Brain microvascular endothelial cell (primary cell): Measurements from ENCODE around the gene GGACT.

Experiments
- DNase-seq: peaks from one replicate; pipeline ENCODE4 v3.0.0-alpha.2; 2020
- H3K27ac ChIP-seq: fragments of 250-450 bp; sonication (Bioruptor Pico); 2 replicates; pipeline ENCODE4 v1.5.1; 2020; ENCODE audit warnings: mild to moderate bottlenecking, moderate library complexity
- H3K27me3 ChIP-seq: fragments of 250-450 bp; sonication (Bioruptor Pico); replicated peaks from 2 replicates; pipeline ENCODE4 v1.5.1; 2020; ENCODE audit warnings: mild to moderate bottlenecking
- H3K36me3 ChIP-seq: fragments of 250-450 bp; sonication (Bioruptor Pico); replicated peaks from 2 replicates; pipeline ENCODE4 v1.5.1; 2020; ENCODE audit warnings: mild to moderate bottlenecking
- H3K4me3 ChIP-seq: 2 replicates; pipeline ENCODE4 v1.5.1; 2011; ENCODE audit warnings: low read depth, mild to moderate bottlenecking, control low read depth, low read length, moderate library complexity
- CTCF ChIP-seq: IDR thresholded peaks from 2 replicates; pipeline ENCODE4 v1.5.1; 2011; ENCODE audit warnings: low read depth, mild to moderate bottlenecking, moderate library complexity, low read length, control low read depth, inconsistent platforms; ENCODE audit errors: missing control alignments
- in situ Hi-C: cut with HindIII; loops from 2 replicates; pipeline ENCODE4 v1.10.0; 2017; ENCODE audit warnings: low sequenced_read_pairs, low pct_ligation_motif_present

The GGACT gene

DNA sequence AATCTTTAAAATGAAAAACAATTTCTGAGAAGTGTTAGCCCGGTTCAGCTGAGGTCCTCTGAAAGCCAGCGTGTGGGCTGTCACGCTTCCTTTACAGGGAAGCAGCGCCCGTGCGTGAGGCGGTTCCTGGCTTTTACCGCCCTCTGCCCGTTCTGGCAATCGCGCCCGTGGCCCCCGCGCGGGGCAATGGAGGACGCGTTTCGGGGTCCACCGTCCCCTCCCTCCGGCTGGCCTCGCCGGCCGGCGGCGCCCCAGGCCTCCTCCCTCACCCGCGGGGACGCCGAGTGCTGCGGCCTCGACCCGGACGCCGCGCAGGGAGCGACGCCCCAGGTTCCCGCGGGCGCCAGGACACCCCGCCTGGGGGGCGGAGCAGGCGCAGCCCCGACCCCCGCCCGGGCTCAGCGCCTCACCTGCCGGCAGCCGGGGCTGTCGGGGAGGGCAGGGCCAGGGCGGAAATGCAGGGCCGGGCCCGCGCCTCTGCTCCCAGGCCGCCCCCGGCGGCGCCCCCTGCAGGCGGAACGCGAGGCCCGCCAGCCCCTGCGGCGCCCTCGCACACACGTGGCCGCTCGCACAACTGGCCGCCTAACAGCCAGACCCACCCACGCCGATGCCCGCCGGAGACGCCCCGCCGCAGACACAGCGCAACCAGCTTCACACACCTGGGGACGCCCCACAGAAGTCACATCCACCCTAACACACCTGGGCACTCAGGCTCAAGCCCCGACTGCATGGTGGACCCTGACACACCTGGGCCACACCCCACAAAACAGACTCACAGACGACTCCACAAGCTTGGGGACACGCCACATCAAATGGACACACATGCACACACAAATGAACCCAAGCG is at the start of gene GGACT:
TSS of gene GGACT (minus strand) at position 459 of the 847 bp plus-strand sequence. CDS start 56,198 bp downstream, outside the sequence.
- TF ChIP-seq CTCF = peak; percentile 48
- peak; percentile 22 for DNase-seq
- in situ Hi-C loops = no loop called here
- no peaks in the 10 kb centered on the region for H3K27me3 ChIP-seq
- H3K27ac ChIP-seq = no peak within 1 kb of the TSS
- no peaks in the 10 kb centered on the region for H3K36me3 ChIP-seq
- peak within 1 kb of the TSS; percentile 60 for H3K4me3 ChIP-seq

GRCh38 chr13:100637796-100638195 is 49.2 kb upstream of the GGACT start:
- DNase-seq = no peak
- H3K27ac ChIP-seq = no peak overlapping the region
- in situ Hi-C loops = no loop called here
- no peaks in the 10 kb centered on the region for H3K36me3 ChIP-seq
- TF ChIP-seq CTCF = no peak
- H3K4me3 ChIP-seq = no peak overlapping the region
- no peaks in the 10 kb centered on the region for H3K27me3 ChIP-seq

DNA sequence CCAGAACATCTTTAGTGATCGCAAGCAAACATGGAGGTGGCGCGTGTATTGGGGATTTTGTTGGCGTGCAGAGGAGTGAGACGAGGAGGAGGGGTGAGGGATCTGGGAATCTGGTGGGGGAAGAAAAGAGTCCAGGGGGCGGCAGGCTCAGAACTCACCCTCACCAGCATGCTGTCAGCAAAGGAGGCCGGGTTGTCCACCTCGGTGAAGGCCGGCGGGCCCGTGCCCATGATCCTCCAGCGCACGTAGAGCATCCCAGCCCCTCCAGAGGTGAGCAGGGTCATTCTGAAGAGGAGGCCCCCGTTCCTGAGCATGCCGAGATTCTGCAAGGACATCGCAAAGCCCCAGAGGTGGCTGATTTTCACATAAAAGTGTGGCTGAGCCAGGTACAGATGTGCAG is 48.8 kb upstream of the GGACT start:
- Histone ChIP-seq H3K36me3 (no peaks in the 10 kb centered on the region), H3K4me3 (no peak overlapping the region), H3K27me3 (no peaks in the 10 kb centered on the region), H3K27ac (no peak overlapping the region)
- no peak for TF ChIP-seq CTCF
- in situ Hi-C loops = no loop called here
- no peak for DNase-seq

DNA sequence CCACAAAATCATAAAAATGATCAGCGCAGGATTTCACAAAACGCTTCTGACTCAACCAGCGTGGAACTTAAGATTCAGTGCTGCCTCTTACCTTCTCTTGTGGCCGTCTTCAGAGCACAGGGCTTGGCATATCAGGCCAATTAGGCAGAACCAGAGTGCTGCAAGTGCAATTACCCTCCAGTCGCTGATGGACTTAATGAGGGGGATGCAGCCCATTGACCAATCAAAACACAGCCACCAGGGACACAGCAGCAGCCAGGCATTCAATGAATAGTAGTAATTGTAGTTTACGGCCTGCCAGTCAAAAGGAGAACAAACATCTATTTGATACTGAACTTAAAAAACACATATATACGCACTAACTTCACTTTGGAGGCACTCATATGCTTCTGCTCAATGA is 47.9 kb upstream of the GGACT start:
- in situ Hi-C loops = no loop called here
- H3K4me3 ChIP-seq = no peak overlapping the region
- no peaks in the 10 kb centered on the region for H3K27me3 ChIP-seq
- DNase-seq = no peak
- H3K36me3 ChIP-seq = no peaks in the 10 kb centered on the region
- no peak for TF ChIP-seq CTCF
- no peak overlapping the region for H3K27ac ChIP-seq

DNA sequence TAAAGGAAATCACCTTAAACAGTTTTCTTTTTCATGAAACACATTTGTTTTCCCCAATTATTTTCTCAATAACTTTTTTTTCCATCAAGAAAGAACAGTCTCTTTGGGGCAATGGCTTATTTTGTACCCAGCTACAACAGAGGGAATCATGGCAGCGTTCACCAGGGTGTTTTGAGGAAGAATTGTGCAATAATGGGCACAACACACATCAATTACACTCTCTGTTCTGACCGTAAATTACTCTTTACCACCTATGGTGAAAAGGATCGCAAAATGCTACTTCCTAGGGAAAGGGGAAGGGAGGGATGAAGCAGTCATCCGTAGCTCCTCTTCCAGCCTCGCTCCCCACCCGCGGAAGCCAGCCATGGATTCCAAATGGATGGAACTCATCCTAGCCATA is 47.4 kb upstream of the GGACT start:
- Histone ChIP-seq H3K27ac (no peak overlapping the region), H3K4me3 (no peak overlapping the region), H3K27me3 (no peaks in the 10 kb centered on the region), H3K36me3 (no peaks in the 10 kb centered on the region)
- no peak for DNase-seq
- in situ Hi-C loops = no loop called here
- no peak for TF ChIP-seq CTCF

GRCh38 chr13:100634696-100635095 is 46.1 kb upstream of the GGACT start:
- Histone ChIP-seq H3K27ac (no peak overlapping the region), H3K4me3 (no peak overlapping the region), H3K27me3 (no peaks in the 10 kb centered on the region), H3K36me3 (no peaks in the 10 kb centered on the region)
- no peak for DNase-seq
- TF ChIP-seq CTCF = no peak
- in situ Hi-C loops = no loop called here
